ENCODE measurements around the gene PTGIS.

The PTGIS gene

GRCh38 chr20:49470922-49471321, 97.0 kb downstream of the PTGIS start:
- no peak for DNase-seq (ENCODE audit: low read depth in 2 of 2)

- no peak for DNase-seq (ENCODE audit: low read depth in 2 of 2)
Measured at GRCh38 chr20:49469060-49469459, 98.9 kb downstream of the PTGIS start.

- no peak for DNase-seq (ENCODE audit: low read depth in 2 of 2)
Measured at GRCh38 chr20:49468412-49468811, 99.5 kb downstream of the PTGIS start.

- DNase-seq (ENCODE audit: low read depth in 2 of 2), result no peak
Measured at GRCh38 chr20:49466114-49466912, 101.6 kb downstream of the PTGIS start.

DNA sequence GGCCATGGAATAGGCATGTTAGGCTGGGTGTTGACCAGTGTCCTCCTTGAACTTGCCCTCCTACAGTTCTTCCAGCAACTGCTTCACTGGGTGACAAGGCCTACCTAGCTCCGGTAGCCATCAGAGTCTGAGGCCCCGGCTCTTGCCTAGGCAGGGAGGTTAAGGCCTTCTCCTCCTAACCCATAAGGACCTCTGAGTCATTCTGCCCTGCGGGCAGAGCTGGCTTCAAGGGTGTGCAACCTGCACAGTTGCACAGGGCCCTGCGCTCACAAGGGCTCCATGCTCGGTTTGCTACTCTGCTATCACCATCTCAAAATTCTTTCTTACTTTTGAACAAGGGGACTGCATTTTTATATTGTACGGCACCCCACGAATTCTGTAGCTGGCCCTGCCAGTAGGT, 103.4 kb downstream of the PTGIS start:
- DNase-seq (ENCODE audit: low read depth in 2 of 2), result no peak

DNA sequence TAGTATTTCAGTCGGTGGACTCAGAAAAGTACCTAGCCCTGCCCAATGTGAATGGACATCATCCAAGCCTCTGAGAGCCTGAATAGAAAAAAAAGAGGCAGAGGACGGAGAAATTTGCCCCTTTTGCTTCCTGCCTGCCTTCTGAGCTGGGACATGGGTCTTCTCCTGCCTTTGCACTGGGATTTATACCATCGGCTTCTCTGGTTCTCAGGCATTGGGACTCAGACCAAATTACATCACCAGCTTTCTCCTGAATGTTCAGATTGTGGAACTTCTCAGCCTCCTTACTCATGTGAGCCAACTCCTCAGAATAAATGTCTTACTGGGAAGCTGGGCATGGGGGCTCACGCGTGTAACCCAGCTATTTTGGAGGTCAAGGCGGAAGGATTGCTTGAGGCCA, 105.3 kb downstream of the PTGIS start:
- no peak for DNase-seq (ENCODE audit: low read depth in 2 of 2)

DNA sequence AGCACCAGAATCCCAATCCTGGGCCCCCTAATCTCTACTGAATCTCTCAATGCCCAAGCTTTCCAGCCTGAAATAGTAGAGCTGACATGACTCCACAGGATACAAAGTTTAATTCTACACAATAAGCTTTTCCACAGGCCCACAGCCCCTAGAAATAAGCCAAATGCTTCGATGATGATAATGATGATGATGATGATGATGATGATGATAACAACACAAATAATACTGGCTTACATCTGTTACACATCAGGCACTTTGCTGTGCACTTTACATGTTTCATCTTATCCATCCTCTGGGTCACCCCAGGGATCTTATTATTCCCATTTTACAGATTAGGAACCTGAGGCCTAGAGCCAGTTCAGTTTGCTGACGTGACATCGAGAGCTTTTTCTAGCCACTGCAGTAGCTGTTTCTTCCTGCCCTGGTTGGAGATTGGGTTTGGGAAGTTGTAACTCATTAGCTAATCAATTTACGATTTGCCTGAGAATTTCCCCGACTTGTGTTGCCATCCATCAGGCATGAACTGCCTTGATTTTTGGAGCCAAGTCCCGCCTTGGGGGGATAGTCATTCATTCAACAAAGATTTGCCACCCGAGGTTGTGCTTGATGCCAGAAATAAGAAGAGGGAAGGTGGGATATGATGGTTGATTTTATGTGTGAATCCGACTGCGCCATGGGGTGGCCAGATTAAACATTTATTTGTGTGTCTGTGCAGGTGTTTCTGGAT, 105.9 kb downstream of the PTGIS start:
- DNase-seq (ENCODE audit: low read depth in 2 of 2), result no peak

GRCh38 chr20:49460916-49461315, 107.0 kb downstream of the PTGIS start:
- DNase-seq (ENCODE audit: low read depth in 2 of 2), result no peak

- no peak for DNase-seq (ENCODE audit: low read depth in 2 of 2)
Measured at GRCh38 chr20:49460131-49460530, 107.8 kb downstream of the PTGIS start.

DNA sequence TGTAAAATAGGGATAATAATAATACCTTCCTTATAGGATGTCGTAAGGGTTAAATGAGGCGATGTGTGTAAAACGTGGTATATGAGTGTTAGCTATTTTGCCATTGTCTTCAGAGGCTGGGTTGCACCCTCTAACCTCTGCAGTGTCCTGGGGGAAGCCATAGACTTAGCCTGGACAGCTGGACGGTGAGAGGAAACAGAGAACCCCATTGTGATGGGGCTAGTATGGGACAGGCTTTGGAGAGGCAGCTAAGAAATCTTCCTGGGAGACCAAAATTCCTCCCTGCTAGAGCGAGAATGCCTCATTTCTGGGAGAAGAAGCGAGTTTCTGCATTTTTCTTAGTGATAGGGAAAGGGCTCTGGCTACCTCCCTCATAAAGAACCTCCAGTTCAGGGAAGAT, 108.3 kb downstream of the PTGIS start:
- DNase-seq (ENCODE audit: low read depth in 2 of 2), result no peak

DNA sequence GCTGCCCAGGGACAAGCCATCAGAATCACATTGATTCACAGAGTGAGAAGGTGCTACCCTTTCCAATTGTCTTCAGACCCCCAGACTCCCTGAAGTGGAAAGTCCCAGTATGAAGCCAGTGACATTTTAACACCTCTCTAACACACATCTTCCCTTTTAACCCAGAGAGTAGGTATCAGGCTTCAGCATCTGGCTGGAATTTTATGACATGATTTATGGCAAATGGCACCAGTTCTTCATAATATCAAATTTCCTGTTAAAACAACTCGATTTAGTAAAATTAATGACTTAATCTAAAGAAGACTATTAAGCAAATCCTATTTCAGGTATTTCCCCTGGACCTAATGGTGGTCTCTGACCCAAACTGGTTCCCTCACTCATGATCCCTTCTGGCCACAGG, 110.5 kb downstream of the PTGIS start:
- DNase-seq (ENCODE audit: low read depth in 2 of 2), result no peak

DNA sequence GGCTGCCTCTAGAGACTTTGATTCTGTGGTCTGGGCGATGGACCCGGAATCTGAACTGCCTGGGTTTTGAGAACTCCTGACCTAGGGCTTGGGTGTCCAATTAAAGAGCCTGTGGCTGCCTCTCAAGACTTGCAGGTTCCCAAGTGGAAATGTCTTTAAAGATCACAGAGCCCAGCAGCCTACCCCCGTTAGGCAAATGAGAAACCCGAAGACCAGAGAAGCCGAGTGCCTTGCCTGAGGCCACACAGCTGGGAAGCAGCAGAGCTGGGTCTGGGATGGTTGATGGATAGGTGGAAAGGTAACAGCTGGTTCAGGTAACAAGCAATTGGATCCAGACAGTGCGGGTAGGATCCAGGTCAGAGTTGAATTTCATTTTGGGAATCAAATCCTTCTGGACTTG, 111.3 kb downstream of the PTGIS start:
- no peak for DNase-seq (ENCODE audit: low read depth in 2 of 2)

- DNase-seq (ENCODE audit: low read depth in 2 of 2), result no peak
Measured at GRCh38 chr20:49455691-49456090, 112.2 kb downstream of the PTGIS start.

Data from stimulated activated CD4-positive, alpha-beta T cell treated with anti-CD3 and anti-CD28 coated beads, Interleukin-1b, Interleukin-23, amount 100 ng/mL, for 4 hours (primary cell).